ENCODE data around the gene B9D2.

- TF ChIP-seq CTCF (IDR thresholded peaks at IDR 0.05): no peak
- TF ChIP-seq POLR2A (IDR thresholded peaks at IDR 0.05): no peak
Observed at GRCh38 chr19:41356984-41357739, 6.8 kb downstream of the B9D2 start.

All from testis (tissue), 2 donors.